Non-pigmented ciliary epithelial cell (primary cell): ENCODE measurements around the gene RAMACL.

Source experiments
- DNase-seq: peaks from one replicate; pipeline ENCODE4 v3.0.0-alpha.2; 2010; ENCODE audit warnings: low read depth

RAMACL gene

DNA sequence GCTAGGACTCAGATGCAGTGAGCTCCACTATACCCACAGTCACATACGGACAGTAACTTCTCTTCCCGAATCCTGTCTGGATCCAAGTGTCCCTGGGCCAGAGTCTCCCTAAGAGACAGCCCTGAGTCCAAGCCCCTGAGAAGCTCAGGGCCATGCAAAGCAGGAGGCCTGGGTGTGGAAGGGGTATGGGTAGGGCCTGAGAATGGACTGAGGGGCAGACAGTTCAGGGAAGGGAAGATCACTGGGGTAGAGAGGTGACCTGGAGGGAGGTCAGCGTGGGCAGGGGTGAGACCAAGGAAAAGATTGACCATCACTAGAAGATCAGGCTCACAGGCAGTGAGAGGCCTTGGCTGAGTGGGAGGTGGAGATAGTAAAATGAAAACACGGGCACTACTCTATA, 31.8 kb upstream of the RAMACL start:
- DNase-seq: no peak

DNA sequence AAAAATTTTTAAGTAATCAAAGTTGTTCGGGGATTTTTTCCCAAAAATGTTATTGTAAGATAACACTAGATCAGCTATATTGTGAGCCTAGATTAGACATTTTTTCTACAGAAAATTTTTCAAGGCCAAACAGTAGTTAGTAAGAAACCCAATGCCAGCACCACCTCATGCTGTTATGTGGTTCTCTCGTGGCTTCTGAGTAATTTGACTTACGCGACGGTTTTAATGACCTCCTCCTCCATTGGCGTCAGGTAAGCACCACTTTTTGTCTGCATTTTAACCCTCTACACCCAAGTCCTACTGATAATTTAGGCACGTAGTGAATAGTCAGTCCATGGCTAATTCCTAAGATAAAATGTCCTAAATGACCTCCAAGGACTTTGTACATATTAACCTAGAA, 30.9 kb upstream of the RAMACL start:
- DNase-seq: no peak

DNA sequence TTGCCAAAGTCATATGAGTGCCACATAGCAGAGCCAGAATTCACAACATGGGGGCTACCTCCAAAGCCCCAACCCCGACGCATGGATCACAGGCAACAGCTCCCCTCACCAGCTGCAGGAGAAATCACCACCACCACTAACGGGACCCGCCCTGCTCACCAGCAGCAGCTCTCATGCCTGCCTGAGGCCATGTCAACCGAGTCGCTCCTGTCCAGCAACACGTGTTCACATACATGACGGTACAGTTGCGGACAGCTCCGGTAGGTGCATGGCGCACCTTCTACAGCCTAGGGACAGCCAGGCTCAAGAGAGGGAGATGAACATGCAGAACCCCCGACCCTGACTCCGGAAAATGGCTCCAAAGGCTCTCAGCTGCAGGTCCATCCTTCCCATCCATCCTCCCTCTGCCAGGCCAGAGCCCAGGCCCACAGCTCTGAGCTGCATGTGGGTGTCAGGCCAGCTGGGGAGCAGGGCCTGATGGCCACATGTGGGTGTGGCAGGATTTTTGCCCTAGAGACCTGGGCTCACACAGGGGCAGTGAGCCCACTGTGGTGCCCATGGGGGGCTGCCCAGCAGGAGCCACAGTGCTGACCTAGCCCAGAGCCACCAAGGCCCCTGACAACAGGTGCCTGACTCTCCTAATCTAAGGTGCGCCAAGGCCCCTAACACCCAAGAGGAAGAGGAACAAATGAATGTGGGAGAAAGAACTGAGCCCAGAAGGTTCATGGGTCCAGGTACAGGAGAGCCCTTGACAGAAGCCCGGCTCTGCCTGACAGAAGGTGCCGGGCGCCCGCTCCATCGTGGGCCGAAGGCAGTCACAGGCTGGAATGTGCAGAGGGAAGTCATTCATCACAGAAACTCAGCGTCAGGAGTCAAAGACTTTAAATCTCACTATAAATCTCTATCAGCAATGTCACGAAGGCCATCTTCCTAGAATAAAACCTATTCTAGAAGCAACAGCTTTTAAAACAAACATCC, 30.1 kb upstream of the RAMACL start:
- DNase-seq: no peak

DNA sequence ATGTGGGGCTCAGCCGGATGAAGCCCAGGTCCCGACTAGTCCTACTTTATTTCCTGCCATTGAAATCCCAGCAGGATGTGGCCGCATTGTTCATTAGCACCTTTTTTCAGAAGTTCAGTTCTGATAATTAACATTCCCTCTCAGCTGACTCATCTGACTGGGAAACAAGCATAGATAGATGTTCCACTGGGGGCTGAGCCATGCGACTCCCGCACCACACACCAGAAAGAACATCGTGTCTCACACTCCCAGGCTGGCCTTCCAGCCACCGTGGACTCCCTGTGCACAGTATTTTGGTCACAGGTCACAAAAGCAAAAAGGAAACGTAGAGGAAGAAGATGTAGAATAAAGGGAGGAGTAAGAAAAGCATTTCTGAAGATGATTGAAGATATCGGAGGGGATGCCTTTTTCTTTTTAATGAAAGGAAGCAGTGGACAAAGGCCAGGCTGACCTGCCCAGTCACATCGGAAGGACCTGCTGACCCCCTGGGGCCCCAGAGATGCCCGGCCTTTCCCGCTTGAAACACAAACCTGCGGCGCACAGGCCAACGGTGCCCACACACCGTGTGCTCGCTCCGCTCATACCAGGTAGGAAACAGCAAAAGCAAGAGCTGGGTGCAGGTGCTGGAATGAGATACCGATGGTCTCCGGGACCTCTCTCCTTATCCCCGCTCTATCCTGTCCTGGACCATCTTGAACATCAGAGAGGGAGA, 28.7 kb upstream of the RAMACL start:
- DNase-seq: no peak

DNA sequence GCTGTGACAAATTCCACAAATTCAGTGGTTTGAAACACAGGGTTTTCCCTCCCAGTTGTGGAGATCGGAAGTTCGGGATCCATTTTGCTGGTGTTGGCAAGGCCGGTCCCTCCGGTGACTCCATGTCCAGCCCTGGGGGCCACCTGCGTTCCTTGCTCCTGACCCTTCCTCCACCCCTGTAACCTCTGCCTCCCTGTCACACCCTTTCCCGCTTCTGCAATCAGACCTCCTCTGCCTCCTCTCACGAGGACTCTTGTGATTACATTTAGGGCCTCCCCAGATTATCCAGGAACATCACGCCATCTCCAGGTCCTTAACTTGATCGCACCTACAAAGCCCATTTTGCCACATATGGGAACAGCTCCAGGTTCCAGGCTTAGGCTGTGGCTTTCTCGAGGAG, 28.1 kb upstream of the RAMACL start:
- no peak for DNase-seq

DNA sequence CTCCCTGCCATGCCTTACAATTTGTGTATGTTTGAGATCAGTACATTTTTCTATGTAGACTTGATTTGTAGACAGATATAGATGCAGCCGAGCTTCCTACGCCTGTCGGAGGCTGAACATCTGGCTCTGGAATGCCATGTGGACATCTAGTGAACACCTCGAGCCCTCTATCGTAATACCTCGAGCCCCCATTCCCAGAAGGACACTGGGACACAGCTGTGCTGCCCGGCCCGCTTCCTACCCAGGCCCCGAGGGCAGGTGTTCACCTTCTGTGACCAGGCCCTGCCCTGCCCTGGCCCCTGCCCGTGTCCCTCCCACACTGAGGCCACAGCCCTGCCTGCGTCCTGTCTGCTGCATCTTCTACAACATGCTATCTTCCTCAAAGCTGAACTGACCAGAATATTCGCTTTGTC, 27.7 kb upstream of the RAMACL start:
- DNase-seq: no peak

DNA sequence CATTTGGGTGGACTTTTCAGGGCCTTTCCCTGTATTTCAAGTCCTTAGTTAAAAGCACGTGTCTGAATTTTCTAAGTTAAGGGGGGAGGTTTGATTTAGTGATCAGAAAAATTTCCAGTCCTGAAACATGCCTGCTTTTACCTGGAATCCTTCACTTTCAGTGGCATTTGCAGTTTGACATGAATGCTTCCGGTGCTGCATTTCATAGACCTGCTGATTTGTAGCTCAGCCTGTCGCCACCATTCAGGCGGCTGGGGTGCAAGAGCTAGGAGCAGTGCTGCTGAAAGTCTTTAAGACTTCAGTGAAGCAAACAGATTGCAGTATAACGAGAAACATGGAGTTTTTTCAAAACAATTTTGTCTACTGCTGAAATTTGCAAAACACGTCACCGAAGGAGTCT, 26.5 kb upstream of the RAMACL start:
- no peak for DNase-seq

DNA sequence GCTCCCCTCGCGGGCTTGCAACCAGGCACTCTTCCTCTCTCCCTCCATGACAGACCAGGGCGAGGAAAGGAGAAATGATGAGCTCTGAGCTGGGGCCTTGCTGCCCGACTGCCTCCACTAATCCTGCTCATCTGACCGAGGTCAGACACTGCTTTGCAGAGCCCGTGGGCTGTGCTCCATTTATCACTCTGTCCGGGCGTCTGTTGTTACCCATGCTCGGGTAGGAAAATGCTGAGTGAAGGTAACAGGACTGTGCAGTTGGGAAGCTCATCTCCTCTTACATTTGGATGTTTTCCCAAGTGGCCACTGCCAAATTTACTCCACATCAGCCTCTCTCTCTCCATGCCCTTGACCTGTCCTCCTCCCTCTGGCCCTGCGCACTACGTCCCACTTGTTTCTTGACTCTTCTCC, 26.0 kb upstream of the RAMACL start:
- no peak for DNase-seq

DNA sequence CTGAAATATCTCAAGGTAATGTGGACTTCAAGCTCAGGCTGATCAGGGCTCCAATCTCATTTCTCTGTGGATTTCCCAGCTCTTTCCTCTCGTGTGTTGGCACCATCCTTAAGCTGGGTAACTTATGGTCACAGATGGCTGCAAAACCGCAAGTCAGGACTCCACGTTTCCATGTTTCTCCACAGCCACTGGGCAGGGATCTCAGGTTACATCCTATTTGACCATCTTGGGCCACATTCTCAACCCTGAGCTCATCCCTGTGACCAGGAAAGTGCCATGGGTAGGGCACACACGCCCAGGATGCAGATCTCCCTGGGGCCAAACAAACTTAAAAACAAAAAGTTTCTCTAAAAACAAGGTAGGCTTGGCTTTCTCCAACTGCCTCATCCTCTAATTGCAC, 25.2 kb upstream of the RAMACL start:
- DNase-seq: no peak

DNA sequence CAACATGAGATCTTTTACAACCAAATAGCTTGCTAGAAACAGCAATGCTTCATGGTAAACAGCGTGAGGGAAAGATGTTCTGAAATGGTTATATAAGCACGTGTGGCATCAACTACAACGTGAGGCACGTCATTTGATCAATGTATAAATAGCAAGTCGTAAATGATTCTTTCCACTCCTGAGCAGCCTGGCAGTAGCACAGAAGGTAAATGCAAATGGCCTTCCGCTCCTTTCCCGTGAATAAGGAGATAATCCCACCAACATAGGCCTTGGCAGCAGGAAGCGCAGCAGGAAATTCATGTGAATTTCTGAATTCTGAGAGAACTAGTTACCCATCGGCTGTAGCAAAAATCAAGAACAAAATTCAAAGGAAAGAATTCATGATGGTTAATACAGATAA, 23.6 kb upstream of the RAMACL start:
- DNase-seq: no peak

DNA sequence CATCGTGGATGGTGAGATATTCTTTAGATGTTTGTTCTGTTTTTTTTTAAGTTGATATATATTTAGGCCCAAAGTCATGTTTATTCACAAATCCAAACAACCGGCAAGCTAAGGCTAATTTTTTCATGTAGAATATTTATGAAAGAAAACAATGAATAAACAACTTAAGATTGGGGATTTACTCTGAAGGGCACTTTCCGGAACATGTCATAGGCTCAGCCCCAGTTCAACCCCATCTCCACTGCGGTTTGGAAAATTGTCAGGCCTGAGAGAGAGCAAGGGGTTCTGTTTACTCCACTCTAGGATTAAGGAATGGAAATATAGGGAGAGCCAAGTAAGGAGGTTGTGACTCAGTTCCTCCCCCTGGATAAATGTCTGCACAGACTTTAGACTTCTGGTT, 22.3 kb upstream of the RAMACL start:
- DNase-seq: no peak

DNA sequence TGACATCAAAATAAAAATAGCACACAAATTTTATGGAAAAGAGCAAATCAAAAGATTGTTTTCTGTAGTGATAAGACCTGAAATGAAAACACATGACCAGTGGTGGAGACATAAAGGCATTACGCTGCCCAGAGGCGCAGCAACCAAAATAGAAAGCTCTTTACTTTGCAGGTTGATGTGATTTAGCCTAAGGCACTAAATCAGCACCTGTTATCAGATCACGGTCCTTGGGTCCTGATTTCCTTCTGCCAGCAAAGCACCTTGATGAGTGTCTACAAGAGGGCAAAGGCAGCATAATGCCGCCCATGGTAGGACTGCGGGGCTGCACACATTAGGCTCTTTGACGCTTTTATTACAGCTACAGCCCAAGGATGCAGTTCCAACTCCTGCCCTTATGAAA, 19.3 kb upstream of the RAMACL start:
- DNase-seq: no peak

DNA sequence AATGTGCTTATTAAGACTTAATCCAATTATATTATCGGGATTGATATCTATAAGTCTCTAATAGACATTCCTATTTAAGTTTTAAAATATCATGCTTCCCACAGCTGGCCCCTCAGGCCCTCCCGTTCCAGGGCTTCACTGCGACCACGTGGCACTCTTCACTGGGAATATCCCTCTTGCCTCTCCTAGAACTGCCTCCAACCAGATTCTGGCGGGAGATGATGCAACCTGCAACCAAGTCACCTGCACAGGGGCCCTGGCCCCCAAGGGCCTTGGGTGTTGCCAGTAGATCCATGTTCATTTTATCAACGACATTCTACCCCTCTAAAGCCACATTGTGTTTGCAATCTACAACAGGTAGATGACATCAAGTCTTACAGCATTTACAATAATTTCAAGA, 18.4 kb upstream of the RAMACL start:
- no peak for DNase-seq

DNA sequence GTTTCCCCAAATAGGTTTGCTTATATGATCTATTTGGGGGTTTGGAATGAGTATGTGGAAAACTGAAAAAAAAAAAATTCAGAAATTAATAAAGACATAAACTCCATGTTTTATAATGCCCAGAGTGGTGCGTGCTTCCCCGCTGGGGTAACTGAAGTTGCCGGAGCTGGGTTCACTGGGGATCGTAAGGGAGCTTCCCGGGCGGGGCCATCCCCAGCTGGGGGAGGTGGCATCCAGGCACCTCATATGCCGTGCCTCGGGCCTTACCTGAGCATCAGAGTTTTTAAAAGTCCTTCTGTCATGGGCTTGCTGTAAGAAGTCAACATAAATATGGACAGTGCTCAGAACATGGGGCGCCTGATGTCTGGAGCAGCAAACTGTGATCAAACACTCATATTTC, 17.9 kb upstream of the RAMACL start:
- DNase-seq: no peak

DNA sequence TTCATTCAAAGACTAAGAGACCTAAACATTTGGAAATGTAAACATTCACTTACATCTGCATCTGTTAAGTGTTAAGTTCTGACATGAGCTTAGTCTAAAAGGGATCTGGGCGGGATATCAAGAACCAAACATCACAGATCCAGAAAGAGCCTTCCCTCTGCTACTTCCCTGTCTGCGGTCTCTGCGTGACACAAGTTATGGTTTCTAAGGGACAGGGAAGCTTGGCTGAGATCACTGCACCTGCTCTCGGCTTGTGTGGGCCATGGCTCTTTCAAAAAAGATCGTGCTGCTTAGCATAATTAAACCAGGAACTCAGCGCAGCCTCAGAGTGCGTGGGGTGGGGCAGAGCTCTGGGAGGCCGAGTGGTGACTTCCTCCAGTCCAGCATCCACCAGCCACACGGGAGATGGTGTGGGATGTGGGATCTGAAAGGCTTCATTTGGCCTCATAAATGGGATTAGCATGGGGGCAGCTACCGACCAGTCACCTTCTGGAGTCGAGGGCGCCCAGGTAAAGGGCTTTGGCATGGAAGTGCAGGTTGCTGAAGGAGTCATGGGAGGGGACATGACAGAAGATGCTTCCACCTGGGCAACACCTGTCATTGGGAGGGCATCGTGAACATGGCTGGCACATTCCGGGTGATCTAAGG, 16.7 kb upstream of the RAMACL start:
- no peak for DNase-seq

DNA sequence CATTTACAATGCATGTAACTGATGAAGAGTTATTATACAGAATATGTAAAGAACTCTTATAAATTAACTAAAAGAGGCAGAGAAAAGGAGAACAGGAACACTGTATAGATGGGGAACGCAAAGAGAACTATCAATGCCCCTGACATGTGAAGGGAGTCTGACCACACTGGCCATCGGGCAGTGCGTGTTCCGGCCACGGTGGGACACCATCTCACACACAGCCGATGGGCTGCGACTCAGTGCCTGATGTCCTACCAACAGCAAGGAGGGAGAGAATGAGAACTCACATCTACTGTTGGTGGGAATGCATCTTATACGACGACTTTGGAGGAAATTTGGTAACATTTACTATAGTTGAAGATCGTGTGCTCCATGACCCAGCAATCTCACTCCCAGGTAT, 15.5 kb upstream of the RAMACL start:
- DNase-seq: no peak

DNA sequence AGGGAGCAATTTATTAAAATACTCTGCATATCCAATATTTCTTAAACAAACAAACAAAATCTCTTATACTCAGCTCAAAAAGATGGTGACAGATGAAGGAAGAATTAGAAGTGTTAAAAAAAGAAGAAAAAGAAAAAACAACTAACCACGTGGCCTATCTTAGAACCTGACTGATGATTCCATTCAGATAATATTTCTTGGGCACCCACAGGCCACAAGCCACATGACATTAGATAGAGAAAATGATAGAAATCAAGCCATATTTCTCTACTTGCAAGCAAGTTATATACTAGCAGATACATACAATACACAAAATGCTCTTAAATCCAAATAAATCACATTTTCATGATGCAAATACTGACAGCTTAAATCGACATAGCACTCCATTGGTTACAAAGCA, 14.5 kb upstream of the RAMACL start:
- DNase-seq: no peak

DNA sequence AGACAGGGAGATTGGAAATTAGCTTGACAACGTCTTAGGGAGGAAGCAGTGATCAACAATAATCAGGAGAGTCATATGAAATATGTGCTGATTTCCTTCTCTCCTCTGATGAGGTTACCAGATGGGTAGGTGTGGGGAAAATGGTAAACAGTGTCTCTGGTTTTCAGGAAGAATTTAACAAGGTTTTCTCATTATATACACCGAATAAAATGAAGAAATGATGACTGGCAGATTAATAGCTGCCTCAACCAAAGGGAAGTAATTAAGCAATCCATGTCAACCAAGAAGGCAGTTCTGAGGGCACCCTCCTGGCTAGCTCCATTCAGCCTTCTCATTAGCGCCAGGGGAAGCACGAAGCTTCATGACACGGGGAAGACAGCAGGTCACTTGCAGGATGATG, 12.7 kb upstream of the RAMACL start:
- DNase-seq: no peak

DNA sequence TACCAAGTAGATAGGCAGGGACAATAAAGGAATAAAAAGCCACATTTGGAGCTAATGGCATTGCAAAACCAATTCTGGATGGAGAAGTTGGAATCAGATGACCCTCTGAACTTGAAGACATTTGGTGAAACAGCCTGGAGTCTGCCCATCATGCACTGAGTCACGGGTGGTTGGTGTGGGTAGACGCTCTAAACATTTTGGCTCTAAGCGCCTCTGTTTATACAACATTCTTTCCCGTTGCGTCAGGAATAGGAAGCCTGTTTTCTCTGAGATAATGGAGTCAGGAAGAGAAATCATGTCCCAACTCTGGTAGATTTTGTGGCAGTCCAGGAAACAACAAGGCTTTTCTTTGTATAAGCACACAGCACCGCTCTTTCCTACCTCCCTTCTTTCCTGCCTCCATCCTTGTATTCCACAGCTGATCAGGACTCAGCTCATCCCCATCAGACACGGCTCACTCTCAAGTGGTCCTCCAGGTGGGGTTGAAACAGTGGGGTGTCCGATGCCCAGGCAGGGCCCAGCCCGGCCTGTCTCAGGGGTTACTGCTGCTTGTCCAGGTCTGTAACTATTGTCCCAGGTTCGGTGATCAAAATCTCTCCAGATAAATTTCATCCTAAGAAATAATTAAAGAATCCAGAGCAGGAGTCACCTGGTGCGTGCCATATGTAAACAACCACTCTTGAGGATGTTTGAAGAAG, 12.1 kb upstream of the RAMACL start:
- DNase-seq: peak; percentile 74

DNA sequence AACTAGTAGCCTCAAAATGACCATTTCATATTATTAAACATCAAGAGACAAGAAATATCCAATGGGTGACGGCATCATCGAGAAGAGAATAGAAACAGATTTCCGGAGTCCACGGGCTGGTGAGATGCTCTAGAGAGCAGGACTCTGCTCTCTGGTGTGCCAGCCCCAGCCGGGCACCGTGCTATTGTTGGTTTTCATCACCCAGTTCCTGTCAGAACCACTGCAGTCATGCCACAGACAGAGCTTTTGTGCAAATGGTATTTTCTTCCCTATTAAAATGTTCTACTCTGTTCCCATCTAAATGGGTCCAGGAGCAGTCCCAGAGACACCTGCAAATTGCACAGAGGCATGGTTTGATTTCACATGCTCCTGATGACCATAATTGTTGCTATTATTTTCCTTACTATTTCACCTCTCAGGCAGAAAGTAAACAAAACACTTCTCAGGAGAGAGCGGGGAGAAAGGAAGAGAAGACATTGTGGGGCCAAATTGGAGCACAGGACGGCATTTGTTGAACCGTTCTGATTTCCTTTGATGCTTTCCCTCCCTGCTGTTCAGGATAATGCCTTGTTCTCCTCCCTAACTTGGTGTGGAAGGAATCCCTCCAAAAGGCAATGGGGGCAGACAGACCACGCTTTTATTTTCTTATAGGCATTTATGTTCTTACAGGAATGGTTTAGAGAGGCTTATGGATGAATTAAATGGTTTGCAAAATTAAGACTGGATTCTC, 11.4 kb upstream of the RAMACL start:
- DNase-seq: no peak

DNA sequence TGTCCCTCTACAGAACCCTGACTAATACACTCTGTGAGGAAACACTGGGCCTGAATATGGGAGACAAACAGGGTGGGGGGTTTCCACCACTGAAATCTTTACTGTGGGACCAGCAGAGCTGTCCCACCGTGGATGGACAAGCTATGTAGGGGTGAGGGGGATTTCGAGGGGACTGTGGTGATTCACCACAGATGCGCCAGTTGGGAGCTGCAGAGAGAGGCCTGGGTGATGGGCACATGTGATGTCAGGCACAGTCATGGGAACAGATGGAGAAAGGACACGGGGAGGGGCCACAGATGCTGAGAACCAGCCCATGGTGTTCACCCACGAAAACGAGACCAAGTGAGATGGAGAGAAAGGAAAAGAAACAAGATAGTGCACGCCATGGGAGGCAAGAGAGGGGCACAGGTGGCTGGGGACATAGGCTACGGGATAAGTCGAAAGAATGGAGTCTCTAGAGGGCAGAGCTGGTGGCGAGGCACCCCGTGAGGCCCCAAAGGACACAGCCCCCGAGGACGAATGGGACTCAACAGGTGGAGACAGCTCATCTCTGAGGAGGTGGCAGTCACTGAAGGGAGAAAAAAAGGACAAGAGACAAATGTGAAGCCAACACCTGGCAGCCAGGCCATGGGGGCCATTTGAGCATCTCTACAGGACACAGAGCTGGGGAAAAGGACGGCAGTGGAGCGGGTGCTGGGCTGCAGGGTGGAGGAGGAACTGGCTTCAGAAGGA, 10.5 kb upstream of the RAMACL start:
- DNase-seq: no peak
